Loucy (cell line): ENCODE results near the gene PKD2.

Source experiments
- H2AFZ ChIP-seq: fragments of 200-600 bp; sonication (generic); 2 replicates; pipeline ENCODE4 v1.6.0; 2016; ENCODE audit warnings: antibody characterized with exemption, mild to moderate bottlenecking, low read length, moderate library complexity
- H3F3A ChIP-seq: fragments of 200-600 bp; 2 replicates; pipeline ENCODE4 v1.6.0; 2016; ENCODE audit warnings: antibody characterized with exemption, low read depth, mild to moderate bottlenecking
- H3K27me3 ChIP-seq: fragments of 200-600 bp; sonication (generic); 2 replicates; pipeline ENCODE4 v1.6.1; 2014; ENCODE audit warnings: low read length, mild to moderate bottlenecking; ENCODE audit not compliant: insufficient read depth, poor library complexity, severe bottlenecking
- H3K36me3 ChIP-seq: fragments of 200-600 bp; sonication (generic); 2 replicates; pipeline ENCODE4 v1.6.1; 2016; ENCODE audit warnings: low read length; ENCODE audit not compliant: insufficient read depth
- H3K4me1 ChIP-seq: fragments of 200-600 bp; sonication (generic); 2 replicates; pipeline ENCODE4 v1.5.1; 2014; ENCODE audit warnings: low read length, mild to moderate bottlenecking; ENCODE audit not compliant: insufficient read depth, poor library complexity, severe bottlenecking
- H3K4me2 ChIP-seq: fragments of 200-600 bp; sonication (generic); 2 replicates; pipeline ENCODE4 v1.6.0; 2014; ENCODE audit warnings: antibody characterized with exemption, low read length, low read depth, mild to moderate bottlenecking; ENCODE audit not compliant: poor library complexity, severe bottlenecking
- H3K4me3 ChIP-seq: fragments of 200-600 bp; sonication (generic); 2 replicates; pipeline ENCODE4 v1.5.1; 2014; ENCODE audit warnings: low read length, mild to moderate bottlenecking, mixed read lengths; ENCODE audit not compliant: poor library complexity, severe bottlenecking
- H3K79me2 ChIP-seq: fragments of 200-600 bp; sonication (generic); 2 replicates; pipeline ENCODE4 v1.6.1; 2014; ENCODE audit warnings: low read length; ENCODE audit not compliant: insufficient read depth
- H3K9ac ChIP-seq: fragments of 200-600 bp; sonication (generic); 2 replicates; pipeline ENCODE4 v1.6.0; 2014; ENCODE audit warnings: mild to moderate bottlenecking, low read depth, low read length, moderate library complexity; ENCODE audit not compliant: poor library complexity, severe bottlenecking
- H3K9me2 ChIP-seq: fragments of 200-600 bp; sonication (generic); replicated peaks from 2 replicates; pipeline ENCODE4 v1.6.1; 2016; ENCODE audit warnings: low read depth, low read length, mixed read lengths
- H3K9me3 ChIP-seq: fragments of 200-600 bp; sonication (generic); 2 replicates; pipeline ENCODE4 v1.6.1; 2014; ENCODE audit warnings: mild to moderate bottlenecking, antibody characterized with exemption, low read length, low read depth; ENCODE audit not compliant: insufficient read depth
- H4K20me1 ChIP-seq: fragments of 200-600 bp; sonication (generic); 2 replicates; pipeline ENCODE4 v1.6.0; 2014; ENCODE audit warnings: antibody characterized with exemption, low read length, mild to moderate bottlenecking; ENCODE audit not compliant: insufficient read depth, poor library complexity, severe bottlenecking
- CTCF ChIP-seq: fragments of 200-600 bp; sonication (generic); conservative IDR thresholded peaks from 2 replicates; pipeline ENCODE4 v1.5.1; 2014; ENCODE audit warnings: mild to moderate bottlenecking, antibody characterized with exemption, low read length
- EZH2phosphoT487 ChIP-seq: fragments of 200-600 bp; IDR thresholded peaks from 2 replicates; pipeline ENCODE4 v1.6.1; 2018; ENCODE audit warnings: antibody characterized with exemption, mild to moderate bottlenecking, moderate library complexity, borderline replicate concordance

PKD2 gene

GRCh38 chr4:88087004-88087403 is 79.6 kb downstream of the PKD2 start:
- TF ChIP-seq CTCF (no peak), EZH2phosphoT487 (no peak)
- no peaks in the 10 kb centered on the region for H3K36me3 ChIP-seq
- H3K9me2 ChIP-seq = no peaks in the 10 kb centered on the region
- H3K9ac ChIP-seq = no peak overlapping the region
- no peaks in the 10 kb centered on the region for H4K20me1 ChIP-seq
- no peak overlapping the region for H2AFZ ChIP-seq
- H3K9me3 ChIP-seq = no peaks in the 10 kb centered on the region
- no peak overlapping the region for H3K4me2 ChIP-seq
- no peaks in the 10 kb centered on the region for H3F3A ChIP-seq
- no peaks in the 10 kb centered on the region for H3K79me2 ChIP-seq
- H3K27me3 ChIP-seq = no peaks in the 10 kb centered on the region
- H3K4me1 ChIP-seq = peaks cover 6% of the 10 kb centered on the region
- no peak overlapping the region for H3K4me3 ChIP-seq

DNA sequence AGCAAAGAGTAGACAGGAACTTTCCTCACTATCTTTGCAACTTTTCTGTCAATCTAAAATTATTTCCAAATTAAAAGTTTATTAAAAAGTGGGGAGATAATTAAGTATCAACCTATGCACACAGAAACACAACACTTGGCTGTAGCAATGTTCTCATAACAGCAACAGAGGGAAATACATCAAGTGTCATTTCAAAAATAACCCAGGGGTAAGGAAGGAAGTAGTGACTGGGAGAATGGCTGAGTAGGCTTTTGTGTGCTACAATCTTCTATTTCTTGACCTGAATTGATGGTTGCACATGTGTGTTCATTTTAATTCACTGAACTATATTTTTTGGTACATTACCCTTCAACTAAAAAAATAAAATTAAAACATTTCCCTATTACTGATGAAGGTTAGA is 83.5 kb downstream of the PKD2 start:
- Histone ChIP-seq H3F3A (no peaks in the 10 kb centered on the region), H3K27me3 (no peaks in the 10 kb centered on the region), H3K9me2 (no peaks in the 10 kb centered on the region), H3K79me2 (no peaks in the 10 kb centered on the region), H3K4me2 (no peak overlapping the region), H4K20me1 (no peaks in the 10 kb centered on the region), H2AFZ (peak overlapping the region; percentile 57; the same call in 1 of the 2 replicates), H3K9me3 (no peaks in the 10 kb centered on the region), H3K36me3 (no peaks in the 10 kb centered on the region), H3K4me3 (no peak overlapping the region), H3K9ac (no peak overlapping the region), H3K4me1 (peaks cover 6% of the 10 kb centered on the region)
- TF ChIP-seq EZH2phosphoT487 (no peak), CTCF (no peak)

- H3K9me3 ChIP-seq = no peaks in the 10 kb centered on the region
- H2AFZ ChIP-seq = no peak overlapping the region
- no peaks in the 10 kb centered on the region for H4K20me1 ChIP-seq
These were observed 83.9 kb downstream of the PKD2 start for GRCh38 chr4:88091378-88091777.

More at GRCh38 chr4:88091378-88091777, 83.9 kb downstream of the PKD2 start:
- no peak overlapping the region for H3K4me3 ChIP-seq
- no peak overlapping the region for H3K9ac ChIP-seq
- no peaks in the 10 kb centered on the region for H3K27me3 ChIP-seq
- H3K4me1 ChIP-seq = peaks cover 6% of the 10 kb centered on the region
- no peaks in the 10 kb centered on the region for H3K79me2 ChIP-seq
- no peaks in the 10 kb centered on the region for H3K36me3 ChIP-seq
- no peak for TF ChIP-seq CTCF
- TF ChIP-seq EZH2phosphoT487 = no peak
- no peaks in the 10 kb centered on the region for H3F3A ChIP-seq
- no peaks in the 10 kb centered on the region for H3K9me2 ChIP-seq
- H3K4me2 ChIP-seq = no peak overlapping the region
